NCI-H345 (cell line): ENCODE measurements around the gene SPX.

ENCODE experiments used
- DNase-seq: peaks from one replicate; lab custom pipeline; 2025; lab: John Stamatoyannopoulos, UW

The SPX gene, protein sequence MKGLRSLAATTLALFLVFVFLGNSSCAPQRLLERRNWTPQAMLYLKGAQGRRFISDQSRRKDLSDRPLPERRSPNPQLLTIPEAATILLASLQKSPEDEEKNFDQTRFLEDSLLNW

DNA sequence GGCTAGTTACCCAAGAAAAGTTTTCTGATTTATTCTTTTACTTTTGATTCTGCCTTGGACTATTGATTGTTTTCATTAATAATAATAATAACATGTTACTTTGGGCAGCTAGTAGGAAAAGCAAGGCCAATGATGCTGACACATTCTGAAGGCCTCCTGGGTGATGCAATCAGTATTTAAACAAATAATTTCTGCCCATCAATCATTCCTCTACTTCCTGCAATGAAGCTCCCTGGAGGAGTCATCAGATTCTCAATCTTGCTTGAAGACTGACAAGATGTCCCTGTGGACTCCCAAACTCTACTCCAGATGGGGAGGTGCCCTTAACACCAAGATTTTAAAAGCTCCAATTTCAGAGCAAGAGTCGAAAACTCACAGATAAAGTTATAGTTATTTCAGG is at the start of gene SPX:
TSS of gene SPX (plus strand) at position 244 of the 400 bp plus-strand sequence. CDS start 177 bp downstream, outside the sequence.
- DNase-seq: no peak

DNA sequence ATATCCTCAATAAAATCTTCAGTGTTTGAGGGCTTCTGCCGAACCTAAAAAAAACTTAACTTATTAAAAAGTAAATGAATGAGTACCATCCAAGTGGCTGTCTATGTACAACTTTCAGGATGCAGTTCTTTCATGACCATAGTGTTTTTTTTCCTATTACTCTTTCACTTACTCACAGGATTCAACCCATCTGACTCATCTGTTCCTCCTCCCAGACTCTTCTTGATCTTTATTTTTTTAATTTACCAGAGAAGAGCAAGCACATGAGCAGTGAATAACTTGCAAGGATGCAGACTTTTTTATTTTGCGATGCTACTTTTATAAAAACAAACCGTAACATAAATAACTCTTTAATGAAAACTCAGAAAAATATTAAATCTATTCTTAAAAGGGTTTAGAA is 49.1 kb upstream of the SPX start:
- no peak for DNase-seq

DNA sequence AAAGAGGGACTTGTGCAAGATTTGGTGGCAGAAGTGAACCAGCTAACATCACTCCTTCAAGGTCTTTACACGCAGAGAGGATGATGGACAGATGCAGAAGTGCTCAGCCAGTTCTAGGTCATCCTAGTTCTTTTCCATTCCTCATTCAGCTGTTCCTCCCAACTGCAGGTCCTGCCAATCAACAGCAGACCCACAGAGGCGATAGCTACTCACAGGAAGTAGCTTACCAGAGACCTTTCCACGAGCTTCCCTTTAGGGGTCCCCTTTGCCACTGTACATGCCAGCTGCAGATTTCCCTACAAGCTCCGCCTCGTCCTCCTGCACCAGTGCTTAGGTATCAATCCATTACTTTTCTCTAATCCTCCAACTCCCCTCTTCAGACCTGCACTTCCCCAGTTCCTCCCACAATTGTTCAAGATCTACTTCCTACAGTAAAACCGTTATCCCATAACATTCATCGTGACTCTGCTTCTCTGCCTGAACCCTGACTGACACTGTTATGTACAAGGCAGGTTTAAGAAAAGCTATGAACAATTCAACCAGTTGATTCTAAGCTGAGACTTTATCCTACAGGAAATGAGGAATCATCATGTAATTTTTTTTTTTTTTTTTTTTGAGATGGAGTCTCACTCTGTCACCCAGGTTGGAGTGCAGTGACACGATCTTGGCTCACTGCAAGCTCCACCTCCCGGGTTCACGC is 47.2 kb upstream of the SPX start:
- no peak for DNase-seq

DNA sequence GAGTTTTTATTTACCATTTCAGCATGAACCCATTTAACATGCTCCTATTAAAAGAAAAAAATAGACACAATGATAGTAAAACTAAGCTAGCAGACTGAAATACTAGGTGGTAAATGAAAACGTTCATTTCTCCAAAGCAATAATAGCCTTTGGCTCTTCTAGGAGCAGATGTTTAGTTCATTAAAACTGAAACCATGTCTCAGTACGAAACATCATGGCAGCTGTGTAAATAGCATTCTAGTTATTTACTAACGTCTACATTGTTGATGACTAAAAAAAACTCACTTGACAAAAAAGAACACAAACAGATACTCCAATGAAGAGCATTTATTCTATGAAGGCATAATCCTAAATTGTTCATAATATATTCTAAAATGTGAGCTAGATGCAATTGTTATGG is 42.6 kb upstream of the SPX start:
- peak; percentile 89 for DNase-seq

DNA sequence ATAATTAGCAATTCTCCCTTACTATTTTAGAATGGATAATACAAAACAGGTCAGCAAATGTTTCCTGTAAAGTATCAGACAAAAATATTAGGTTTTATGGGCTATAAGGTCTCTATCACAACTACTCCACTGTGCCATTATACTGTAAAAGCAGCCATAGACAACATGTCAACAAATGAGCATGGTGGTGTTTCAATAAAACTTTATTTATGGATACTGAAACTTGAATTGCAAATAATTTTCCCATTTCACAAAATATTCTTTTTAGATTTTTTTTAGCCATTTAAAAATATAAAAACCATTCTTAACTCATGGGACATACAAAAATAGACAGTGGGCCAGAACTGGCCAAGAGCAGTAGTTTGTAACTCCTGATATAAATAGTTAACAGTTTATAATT is 40.1 kb upstream of the SPX start:
- DNase-seq: no peak

DNA sequence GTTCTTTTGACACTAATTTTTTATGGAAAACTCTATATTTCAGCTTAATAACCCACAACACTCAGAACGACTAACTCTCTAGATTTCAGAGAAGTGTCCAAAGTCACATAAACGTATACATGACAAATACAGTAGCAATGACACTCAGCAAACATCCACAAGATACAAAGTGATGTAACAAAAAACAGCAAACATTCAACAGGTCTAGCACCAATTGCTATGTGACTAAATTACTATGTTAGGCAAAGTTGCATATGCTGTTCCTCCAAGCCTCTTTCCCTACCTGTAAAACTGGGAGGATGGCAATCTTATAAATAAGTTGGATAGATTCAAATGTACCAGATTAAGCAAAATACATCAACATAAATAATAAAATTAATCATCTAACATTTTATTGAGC is 26.3 kb upstream of the SPX start:
- no peak for DNase-seq

DNA sequence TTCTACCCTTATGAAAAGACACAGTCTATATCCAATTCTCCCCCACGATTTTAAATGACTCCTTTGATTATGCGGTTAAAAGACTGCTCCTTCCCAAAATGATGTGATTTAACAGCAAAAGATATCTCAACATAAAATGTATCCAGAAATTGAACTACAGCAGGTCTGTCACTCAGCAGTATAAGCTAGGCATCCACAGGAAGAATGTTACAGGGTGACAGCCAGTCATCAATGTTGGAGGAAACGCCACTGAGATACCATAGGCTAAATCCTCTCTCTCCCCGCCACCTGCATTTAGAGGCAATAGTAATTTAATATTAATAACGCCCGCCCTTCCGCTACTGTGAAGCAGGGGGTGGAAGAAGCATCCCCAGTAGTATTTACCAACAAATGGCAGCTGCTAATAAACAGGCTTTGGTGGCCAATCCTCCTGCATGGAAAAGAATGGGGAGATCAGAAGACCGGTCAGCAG is 25.3 kb upstream of the SPX start:
- DNase-seq: no peak

DNA sequence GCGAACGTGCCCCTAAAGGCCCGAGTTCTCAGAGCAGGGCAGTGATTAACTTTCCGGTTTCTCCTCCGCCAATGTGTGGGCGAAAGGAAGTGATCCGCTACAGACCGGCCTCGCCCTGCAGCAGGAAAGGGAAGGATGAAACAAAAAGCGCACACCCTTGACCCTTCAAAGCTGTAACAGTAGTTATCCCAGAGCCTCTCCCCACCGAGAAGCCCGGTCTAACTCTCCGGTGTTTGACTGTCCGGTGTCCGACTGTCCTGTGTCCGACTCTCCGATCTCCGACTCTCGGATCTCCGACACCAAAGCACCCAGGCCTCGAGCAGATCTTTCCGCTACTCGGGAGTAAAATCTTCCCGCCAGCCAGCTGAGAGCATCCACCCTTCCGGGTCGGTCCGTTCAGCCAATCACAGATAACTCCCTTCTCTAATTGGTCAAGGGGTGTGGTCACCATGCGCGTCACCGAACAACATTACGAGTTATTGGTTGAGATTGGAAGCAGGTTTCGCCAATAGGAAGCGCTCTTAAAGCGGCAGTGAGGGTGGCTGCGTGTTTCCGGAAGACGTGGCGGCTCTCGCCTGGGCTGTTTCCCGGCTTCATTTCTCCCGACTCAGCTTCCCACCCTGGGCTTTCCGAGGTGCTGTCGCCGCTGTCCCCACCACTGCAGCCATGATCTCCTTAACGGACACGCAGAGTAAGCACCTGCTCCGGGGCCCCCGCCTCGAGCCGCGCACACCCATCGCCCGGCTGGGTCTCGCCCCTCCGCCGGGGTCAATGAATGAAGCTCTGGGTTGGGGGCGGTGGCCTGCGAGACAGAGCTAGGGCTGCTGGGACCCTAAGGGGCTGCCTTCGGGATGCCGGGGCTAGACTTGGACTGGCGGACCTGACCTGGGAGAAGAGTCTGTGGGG is 24.6 kb upstream of the SPX start, which contains the start of the genes GOLT1B and RECQL:
TSS of gene GOLT1B (plus strand) at position 532 of the 906 bp plus-strand sequence. CDS start at position 667, 135 bp downstream.
TSS of gene RECQL (minus strand) at position 378 of the 906 bp plus-strand sequence. CDS start 2,065 bp downstream, outside the sequence.
- peak; percentile 99 for DNase-seq

DNA sequence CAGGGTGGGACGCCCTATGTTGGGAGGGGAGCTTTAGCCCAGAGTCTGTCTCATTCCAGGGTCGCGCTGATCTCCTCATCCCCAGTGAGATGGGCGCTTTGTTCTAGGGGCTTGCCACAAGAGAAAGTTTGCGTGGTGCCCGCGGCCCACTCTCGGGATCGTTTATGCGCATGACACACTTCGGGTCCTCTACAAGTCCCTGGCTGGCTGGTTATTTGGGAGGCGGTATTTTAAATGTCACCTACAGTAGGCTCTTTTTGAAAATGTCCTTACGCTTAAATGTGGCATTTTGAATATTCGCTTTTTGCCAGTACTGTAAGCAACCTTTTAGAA is 24.0 kb upstream of the SPX start:
- DNase-seq: peak; percentile 38

DNA sequence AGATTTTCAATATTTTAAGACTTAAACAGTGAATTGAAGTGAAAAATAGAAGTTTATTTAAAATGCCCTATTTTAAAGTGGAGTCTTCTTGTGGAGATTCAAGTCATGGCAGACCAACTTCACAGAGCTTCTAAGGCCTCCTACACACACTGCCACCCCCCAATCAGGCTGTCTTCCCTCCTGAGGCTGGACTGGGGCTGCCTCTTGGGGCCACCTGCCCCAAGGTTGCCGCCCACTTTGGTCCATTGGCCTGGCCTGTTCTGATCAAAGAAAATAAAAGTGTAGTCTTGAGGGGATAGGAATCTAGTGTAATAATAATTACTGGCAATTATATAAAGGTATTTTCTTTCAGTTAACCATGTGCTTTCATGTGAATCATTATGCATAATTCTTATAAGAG is 23.2 kb upstream of the SPX start:
- no peak for DNase-seq

DNA sequence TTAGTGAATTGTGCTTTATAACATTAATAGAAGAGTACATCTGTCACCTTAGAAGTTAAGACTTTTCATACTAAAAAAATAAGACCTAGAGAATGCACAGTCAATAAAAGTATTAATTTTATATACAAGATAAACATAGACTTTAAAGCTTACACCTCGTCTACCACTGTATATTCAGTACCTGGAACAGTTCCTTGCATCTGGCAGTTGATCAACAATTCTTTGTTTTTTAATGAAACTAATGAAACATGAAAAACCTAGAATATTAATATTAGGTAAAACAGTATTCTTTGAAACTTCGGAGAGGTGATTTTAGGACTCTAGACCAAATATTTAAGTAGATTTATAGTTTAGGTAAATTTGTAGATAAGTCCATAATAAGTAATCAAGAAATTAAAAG is 20.2 kb upstream of the SPX start:
- DNase-seq: no peak

DNA sequence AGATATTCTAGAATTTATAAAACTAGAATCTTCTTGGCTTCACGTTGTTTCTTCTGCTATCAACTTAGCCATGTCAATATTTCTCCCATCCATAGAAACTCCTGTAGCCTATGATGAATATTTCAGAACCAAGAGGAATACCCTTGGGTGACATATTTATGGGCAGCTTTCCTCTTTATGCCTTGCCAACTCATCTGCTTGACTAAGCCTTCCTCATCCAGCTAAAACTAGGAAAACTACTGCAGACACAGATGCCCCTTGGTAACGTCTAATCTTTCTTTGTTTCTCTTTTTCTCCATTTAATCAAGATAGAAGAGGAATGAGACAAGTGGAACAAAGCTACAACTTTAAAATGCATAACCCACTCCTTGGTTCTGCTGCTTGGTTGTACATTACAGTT is 18.2 kb upstream of the SPX start:
- DNase-seq: no peak

DNA sequence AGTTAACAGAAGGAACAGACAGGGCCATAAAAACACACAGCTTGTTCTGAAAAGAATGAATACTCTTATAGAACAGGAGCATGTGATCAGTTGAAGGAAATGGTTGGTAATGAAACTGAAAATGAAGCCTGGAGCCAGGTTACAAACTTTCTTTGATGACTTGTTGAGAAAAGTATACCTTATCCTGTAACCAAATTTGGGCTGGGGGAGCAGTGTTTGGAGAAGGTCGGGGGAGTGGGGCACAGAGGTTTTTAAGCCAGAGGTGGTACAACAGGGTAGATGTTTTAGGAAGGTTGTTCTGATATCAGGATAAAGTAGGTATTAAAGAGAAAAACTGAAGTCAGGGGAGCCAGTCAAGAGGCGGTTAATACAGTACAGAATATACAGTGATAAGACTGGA is 16.3 kb upstream of the SPX start:
- no peak for DNase-seq

DNA sequence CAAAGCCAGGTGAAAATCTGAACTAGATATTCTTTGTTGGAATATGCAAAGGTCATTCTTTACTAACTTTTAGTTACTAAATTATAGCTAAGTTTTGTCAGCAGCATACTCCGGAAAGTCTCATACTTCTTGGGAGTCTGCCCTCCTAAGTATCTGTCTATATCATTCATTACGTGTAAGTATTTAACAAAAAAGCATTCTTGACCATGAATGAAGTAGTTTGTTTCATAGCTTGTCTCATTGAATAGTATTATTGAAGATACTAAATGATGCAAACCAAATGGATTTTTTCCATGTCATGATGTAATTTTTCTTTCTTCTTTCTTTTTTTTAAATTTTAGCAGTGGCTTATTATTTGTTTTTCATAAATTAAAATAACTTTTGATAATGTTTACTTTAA is 9.8 kb upstream of the SPX start:
- no peak for DNase-seq

DNA sequence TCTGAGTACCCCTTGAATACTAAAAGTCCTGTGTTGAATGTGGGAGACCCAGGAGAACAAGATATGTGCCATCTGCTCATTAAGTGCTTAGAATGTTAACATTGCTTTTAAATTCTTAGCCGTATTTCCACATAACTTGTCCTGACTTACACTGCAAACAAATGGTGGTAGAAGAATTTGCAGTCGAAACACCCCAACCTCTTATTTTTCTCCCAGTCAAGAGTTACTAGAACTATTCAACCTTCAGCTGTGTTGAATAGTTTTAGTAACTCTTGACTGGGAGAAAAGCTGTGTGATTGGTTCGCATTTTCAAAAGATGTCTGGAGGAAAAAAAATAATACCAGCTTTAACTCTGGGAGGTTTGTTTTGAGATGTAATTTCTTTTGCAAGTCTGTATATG is 7.6 kb upstream of the SPX start:
- no peak for DNase-seq

DNA sequence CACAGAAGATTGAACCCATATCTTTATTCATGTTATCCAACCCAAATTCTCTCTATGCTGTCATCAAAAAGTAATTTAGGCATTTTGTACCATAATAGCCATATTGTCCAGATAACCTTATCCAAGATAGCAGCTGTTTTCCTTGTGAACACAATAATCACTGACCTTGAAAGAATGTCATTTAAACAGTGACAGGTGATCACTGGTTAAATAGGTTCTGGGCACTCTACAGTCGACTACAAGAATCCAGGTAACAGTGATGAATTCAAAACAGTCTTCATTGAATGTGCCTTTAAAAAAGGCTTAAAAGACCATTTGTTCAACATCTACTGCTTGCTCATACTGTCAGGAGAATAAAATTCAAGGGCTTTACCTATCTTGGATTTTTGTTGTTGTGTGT is 4.6 kb upstream of the SPX start:
- no peak for DNase-seq

DNA sequence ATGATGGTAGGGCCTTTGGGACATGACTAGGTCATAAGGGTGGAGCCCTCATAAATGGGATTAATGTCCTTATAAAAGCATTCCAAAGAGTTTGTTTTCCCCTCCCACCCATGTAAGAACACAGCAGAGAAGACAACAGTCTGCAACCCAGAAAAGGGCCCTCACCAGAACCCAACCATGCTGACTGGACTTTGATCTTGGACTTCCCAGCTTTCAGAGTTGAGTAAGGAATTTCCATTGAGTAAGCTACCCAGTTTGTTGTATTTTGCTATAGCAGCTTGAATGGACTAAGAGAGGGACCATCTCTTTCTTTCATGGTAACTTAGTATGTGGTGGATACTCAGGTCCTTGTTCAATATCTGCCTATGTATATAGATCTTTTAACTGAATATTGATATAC is 2.9 kb upstream of the SPX start:
- no peak for DNase-seq

DNA sequence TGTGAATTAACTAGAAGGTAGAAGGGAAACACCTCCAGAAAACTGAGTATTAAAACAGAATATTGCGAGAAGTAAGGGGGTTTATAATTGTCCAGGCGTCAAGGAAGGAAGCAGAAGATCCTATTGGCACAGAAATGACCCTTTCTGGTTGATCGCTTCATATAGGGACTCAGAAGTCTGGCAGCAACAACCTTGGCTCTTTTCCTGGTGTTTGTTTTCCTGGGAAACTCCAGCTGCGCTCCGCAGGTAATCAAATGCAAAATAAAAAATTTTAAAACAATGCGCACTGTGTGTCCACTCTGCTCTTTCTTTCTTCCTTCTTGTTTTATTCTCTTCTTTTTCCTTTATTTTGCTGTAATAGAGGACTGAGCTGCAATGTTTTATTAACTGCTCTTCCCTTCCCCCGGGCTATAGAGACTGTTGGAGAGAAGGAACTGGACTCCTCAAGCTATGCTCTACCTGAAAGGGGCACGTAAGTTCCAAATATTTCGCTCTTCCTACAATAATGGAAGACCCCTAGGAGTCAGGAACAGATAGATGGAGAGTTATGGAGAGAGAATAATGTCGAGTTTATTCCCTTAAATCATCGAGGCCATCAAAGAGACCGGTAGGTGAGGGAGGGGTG is 737 bp downstream of the SPX start:
- peak; percentile 62 for DNase-seq

DNA sequence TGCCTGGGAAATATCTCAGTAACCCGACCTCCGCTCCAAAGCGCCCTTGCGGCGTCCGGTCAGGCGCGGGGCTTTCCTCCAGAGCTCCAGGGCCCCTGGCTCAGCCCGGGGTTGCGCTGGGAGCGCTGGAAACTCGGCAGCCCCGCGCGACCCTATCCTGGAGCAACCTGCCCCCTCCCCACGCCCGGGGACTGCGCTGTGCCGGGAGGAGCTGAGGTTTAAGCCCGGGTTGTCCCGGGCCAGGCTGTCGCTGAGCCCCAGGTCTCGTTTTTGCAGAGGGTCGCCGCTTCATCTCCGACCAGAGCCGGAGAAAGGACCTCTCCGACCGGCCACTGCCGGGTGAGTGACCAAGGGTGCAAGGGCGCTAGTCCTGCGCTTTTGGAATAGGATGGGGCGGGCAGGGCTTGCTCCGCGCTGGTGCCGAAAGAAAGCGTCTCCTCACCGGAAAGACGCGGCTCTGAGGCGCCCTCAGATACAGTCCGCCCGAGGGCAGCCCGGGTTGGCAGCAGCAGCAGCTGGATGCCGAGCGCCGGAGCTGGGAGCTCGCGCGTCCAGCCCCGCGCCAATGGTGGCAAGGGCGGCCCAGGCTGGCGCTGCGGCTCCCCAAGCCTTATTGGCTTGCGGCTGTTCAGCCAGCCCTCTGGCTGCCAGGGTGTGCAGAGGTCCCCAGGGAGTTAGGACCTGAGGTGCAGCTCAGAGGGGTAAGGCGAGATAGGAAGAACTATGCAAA is 1.5 kb downstream of the SPX start:
- peak; percentile 90 for DNase-seq

DNA sequence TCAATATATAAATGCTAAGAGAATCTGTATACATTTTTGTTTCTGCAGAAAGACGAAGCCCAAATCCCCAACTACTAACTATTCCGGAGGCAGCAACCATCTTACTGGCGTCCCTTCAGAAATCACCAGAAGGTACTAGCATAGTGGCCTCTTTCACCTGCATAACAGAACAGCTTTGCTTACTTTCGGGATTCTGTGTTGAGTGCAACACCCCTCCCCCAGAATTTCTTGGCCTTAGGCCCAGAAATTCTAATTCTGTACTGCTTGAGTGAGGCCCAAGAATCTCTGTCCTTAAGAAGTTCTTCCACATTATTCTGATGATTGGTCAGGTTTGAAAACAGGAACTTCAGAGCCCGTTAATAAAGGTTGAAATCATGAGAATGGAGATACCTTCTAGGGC is 2.9 kb downstream of the SPX start:
- DNase-seq: no peak

DNA sequence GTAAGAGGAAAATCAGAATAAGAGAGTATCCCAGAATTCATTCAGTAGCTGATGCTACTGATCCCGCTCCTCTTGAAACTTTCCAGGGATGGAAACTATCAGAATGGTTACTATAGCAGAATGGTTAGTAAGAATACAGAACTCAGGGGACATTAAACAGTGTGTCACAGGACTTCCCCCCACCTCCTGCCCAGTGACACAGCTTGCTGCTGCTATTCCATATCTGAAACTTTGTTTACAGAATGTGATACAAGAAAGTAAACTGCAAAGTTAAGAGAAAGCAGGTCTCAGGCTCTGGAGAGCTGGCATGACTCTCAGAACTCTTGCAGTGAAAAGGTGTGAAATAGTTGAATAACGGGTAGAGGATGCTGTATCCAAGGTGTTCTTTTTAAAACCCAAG is 3.4 kb downstream of the SPX start:
- DNase-seq: no peak
